Effector memory CD4-positive, alpha-beta T cell (primary cell): ENCODE results near the gene VDAC1.

ENCODE experiments used
- DNase-seq, 3 donors: peaks; one replicate each; pipeline ENCODE4 v3.0.0-alpha.2; 2020
- H3K27ac ChIP-seq: 2 replicates; pipeline ENCODE4 v1.7.0; 2013; ENCODE audit warnings: mild to moderate bottlenecking, low read length, moderate library complexity; ENCODE audit not compliant: insufficient read depth, poor library complexity, severe bottlenecking
- H3K27me3 ChIP-seq: replicated peaks from 2 replicates; pipeline ENCODE4 v1.7.0; 2013; ENCODE audit warnings: mild to moderate bottlenecking, low read length; ENCODE audit not compliant: insufficient read depth, control insufficient read depth, poor library complexity, severe bottlenecking
- H3K36me3 ChIP-seq: 2 replicates; pipeline ENCODE4 v1.7.0; 2013; ENCODE audit warnings: mild to moderate bottlenecking, low read length, moderate library complexity; ENCODE audit not compliant: control insufficient read depth, insufficient read depth
- H3K4me1 ChIP-seq: 2 replicates; pipeline ENCODE4 v1.7.0; 2013; ENCODE audit warnings: low read length, mild to moderate bottlenecking; ENCODE audit not compliant: control insufficient read depth, insufficient read depth, poor library complexity, severe bottlenecking
- H3K4me3 ChIP-seq: 2 replicates; pipeline ENCODE4 v1.7.0; 2013; ENCODE audit warnings: low read length, low read depth, mild to moderate bottlenecking; ENCODE audit not compliant: insufficient read depth, poor library complexity, severe bottlenecking
- H3K9me3 ChIP-seq: 2 replicates; pipeline ENCODE4 v1.7.0; 2013; ENCODE audit warnings: mild to moderate bottlenecking, low read length, moderate library complexity; ENCODE audit not compliant: control insufficient read depth

The VDAC1 gene

GRCh38 chr5:133996683-133997252 is 8.0 kb downstream of the VDAC1 start:
- no peaks in the 10 kb centered on the region for H3K27me3 ChIP-seq
- H3K27ac ChIP-seq, result no peak overlapping the region
- H3K36me3 ChIP-seq, result no peaks in the 10 kb centered on the region
- H3K9me3 ChIP-seq, result no peaks in the 10 kb centered on the region
- peaks cover 6% of the 10 kb centered on the region for H3K4me1 ChIP-seq
- no peak overlapping the region for H3K4me3 ChIP-seq
- no peak for DNase-seq

GRCh38 chr5:133995883-133996563 is 8.8 kb downstream of the VDAC1 start:
- Histone ChIP-seq H3K27ac (no peak overlapping the region), H3K27me3 (no peaks in the 10 kb centered on the region), H3K4me1 (peaks cover 6% of the 10 kb centered on the region), H3K4me3 (no peak overlapping the region), H3K36me3 (peaks cover 6% of the 10 kb centered on the region), H3K9me3 (no peaks in the 10 kb centered on the region)
- no peak for DNase-seq

DNA sequence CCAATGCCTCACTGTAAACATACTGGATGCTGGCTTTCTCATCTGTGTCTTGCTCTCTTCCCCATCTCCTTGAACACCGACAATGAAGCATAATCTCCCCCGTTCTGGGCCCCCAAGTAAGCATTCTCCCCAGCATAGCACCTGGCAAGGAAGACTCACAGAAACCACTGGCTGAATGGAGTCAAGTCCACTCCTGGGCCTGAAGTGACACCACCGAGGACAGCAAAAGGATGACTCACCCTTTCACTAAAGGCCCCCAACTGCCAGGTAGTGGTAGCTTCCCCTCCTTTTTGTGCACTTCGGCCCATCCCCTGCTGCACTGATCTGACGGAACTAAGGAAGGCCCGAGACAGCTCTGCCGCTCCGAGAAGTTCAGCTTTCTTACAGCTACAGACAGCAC is 9.4 kb downstream of the VDAC1 start:
- Histone ChIP-seq H3K36me3 (peaks cover 13% of the 10 kb centered on the region), H3K4me1 (peaks cover 6% of the 10 kb centered on the region), H3K27me3 (no peaks in the 10 kb centered on the region), H3K9me3 (no peaks in the 10 kb centered on the region), H3K4me3 (no peak overlapping the region), H3K27ac (no peak overlapping the region)
- no peak for DNase-seq

DNA sequence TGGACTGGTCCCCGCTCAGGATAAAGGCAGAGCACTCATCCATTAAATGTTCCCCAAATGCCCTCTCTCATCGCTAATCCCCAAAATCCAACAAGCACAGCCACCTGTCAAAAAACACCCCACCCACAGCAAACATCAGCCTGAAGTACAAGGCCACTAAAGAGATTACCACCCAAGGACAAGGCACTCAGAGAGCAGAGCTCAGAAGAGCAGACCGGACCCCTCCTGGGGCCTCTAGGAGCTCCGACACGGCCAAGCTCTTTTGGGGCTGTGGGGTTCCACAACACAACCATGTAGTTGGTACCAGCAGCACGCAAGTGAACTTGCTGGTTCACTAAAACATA is 9.8 kb downstream of the VDAC1 start:
- Histone ChIP-seq H3K36me3 (peaks cover 17% of the 10 kb centered on the region), H3K4me1 (peaks cover 6% of the 10 kb centered on the region), H3K27me3 (no peaks in the 10 kb centered on the region), H3K27ac (no peak overlapping the region), H3K9me3 (no peaks in the 10 kb centered on the region), H3K4me3 (no peak overlapping the region)
- DNase-seq, result no peak

DNA sequence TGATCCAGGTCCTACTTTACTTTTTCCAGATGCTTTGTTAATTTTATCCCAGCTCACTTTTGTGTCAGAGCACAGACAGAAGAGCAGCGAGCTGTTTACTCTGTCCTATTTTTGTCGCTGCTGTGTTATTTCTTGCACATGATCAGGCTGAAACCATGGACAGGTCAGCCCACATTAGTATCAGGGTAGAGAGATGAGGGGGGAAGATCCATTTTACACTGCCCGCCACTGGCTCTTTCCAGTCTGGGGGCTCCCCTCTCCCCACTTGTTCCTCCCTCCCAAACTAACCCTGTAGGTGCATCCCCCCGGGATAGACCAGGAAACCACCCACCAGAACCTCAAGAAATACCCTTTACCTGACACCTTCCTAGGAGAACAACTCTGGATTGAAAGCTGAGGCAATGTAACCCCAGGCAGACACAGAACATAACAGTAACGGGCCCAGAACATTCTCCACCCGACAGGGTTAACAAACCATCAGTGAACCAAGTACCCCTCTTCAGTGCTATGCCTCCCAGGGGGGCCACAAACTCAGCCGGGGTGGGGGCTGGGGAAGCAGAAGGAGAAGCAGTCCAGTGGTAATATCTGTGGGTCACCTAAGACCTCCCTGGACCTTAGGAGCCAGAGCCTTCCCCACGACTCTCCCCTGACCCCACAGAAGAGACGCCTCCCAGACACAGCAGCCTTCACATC is 10.3 kb downstream of the VDAC1 start:
- Histone ChIP-seq H3K4me1 (peaks cover 6% of the 10 kb centered on the region), H3K27ac (no peak overlapping the region), H3K27me3 (no peaks in the 10 kb centered on the region), H3K4me3 (no peak overlapping the region), H3K9me3 (no peaks in the 10 kb centered on the region), H3K36me3 (peaks cover 21% of the 10 kb centered on the region)
- no peak for DNase-seq

DNA sequence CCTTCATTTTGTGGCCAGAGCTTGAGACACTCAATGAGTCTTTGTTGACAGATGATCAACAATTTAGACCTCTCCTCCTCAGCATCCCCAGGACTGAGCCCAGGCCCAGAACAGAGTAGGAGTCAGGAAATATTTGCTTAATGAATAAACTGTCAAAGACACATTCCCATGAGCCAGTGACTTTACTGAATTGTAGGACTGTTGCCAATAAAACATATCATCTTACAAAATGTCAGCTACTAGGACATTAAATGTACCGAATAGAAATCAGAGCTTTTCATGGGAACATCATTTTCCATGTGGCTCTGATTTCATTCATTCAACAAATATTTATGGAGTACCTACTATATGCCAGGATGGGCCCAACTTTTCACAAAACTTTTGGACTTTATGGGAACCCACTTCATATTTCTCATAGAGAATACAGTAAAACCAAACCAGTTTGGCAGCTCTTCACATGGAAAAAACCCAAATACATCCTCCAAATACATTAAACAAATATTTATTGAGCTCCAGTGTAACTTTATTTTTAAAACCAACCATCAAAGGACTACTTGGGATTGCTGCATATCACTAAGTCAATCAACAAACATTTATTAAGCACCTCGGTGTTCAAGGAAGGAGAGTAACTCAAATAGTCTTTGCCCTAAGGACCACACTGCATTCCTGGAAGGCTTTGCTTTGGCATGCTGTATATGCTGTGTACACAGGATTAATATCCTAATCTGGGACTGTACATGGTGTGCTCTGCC is 11.4 kb downstream of the VDAC1 start:
- Histone ChIP-seq H3K27me3 (no peaks in the 10 kb centered on the region), H3K36me3 (peaks cover 27% of the 10 kb centered on the region), H3K9me3 (no peaks in the 10 kb centered on the region), H3K27ac (no peak overlapping the region), H3K4me1 (peaks cover 6% of the 10 kb centered on the region), H3K4me3 (no peak overlapping the region)
- DNase-seq, result no peak

DNA sequence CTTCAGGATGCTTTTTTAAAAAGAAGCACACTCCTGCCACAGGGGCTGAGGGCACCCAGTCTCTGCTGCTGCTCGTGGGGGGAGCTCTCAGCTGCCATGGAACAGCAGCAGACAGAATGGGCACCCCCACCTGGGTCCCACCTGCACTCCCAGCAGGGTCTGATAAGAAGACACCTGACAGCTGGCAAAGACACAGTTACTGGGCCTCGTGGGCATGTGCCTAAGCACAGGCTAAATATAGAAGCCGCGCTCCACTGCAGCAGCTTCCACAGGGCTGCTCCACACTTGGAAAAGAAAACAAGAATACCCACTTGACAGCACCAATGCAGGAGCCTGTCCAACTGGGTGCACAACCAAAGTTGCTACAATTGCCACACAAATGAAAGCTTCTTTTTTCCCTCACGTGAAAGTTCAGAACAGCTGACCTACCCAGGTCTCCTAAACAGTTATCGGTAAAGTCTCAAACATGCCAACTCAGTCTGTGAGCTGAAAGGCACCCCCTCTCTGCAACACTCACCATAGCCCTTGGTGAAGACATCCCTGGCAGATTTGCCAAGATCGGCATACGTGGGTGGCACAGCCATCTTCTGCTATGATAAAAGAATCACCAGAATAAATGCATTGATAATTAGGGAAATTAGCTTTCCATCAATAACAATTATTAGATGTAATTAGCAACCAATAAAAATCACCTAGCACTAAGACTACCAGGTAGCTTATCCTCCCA is 12.2 kb downstream of the VDAC1 start:
- Histone ChIP-seq H3K36me3 (peaks cover 30% of the 10 kb centered on the region), H3K9me3 (no peaks in the 10 kb centered on the region), H3K4me3 (no peak overlapping the region), H3K4me1 (peaks cover 6% of the 10 kb centered on the region), H3K27ac (no peak overlapping the region), H3K27me3 (no peaks in the 10 kb centered on the region)
- DNase-seq, result no peak

DNA sequence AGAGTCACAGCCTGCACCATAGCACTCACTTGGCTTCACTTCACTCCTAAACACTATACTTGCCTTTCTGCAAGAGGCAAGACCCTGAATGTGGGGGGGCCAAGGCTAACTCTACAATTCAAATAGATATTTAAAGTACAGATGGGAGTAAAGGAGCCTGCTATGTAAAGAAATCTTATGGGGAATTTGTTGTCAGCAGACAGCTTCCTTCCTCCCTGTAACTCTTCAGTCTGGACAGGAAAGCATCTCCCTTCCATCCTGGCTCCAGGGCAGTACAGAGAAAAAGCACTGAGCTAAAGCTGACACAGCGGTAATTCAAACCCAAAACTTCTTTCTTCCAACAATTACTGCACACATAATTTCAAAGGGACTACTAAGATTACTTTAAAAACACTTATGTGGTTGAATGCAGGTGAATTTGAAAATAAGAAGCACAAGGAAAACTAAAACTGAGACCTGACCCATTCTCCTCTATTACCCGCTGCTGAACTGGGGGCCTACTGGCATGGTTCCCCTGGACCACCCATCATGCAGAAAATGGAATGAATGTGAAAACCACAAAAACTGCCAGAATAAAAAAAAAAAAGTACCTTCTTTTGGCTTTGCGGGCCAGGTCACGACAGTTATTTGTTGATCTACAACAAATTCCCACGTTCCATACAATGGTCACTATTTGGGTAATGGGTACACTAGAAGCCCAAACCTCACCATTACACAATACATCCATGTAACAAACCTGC is 13.4 kb downstream of the VDAC1 start:
- H3K36me3 ChIP-seq, result peaks cover 41% of the 10 kb centered on the region
- peaks cover 6% of the 10 kb centered on the region for H3K4me1 ChIP-seq
- no peak for DNase-seq
- no peak overlapping the region for H3K27ac ChIP-seq
- no peaks in the 10 kb centered on the region for H3K9me3 ChIP-seq
- no peak overlapping the region for H3K4me3 ChIP-seq
- H3K27me3 ChIP-seq, result no peaks in the 10 kb centered on the region

GRCh38 chr5:133990396-133990795 is 14.4 kb downstream of the VDAC1 start:
- no peak for DNase-seq
- Histone ChIP-seq H3K27ac (no peak overlapping the region), H3K9me3 (no peaks in the 10 kb centered on the region), H3K36me3 (peaks cover 48% of the 10 kb centered on the region), H3K4me3 (no peak overlapping the region), H3K27me3 (no peaks in the 10 kb centered on the region), H3K4me1 (no peaks in the 10 kb centered on the region)
